ENCODE results near the gene HNF4A. TPM values are rescaled to one million over a fixed set of nuclear protein-coding genes. Genes with fewer than 3 reads are reported as not detected.

HNF4A gene
- polyA plus RNA-seq, 3 donors from 2014 or later = not detected

- no peak overlapping the region for H3K4me3 Mint-ChIP-seq
These were observed 46.4 kb downstream of the HNF4A start for GRCh38 chr20:44401770-44402390.

GRCh38 chr20:44402391-44403193, 47.1 kb downstream of the HNF4A start:
- Mint-ChIP-seq H3K9me3 (no peaks in the 10 kb centered on the region), H3K36me3 (no peaks in the 10 kb centered on the region), H3K4me3 (no peak overlapping the region), H3K27me3 (ENCODE audit: low read depth in 3 of 3) (peaks cover 4 to 7% (median 5%) of the 10 kb centered on the region in 3 donors), H3K27ac (no peak overlapping the region), H3K4me1 (no peaks in the 10 kb centered on the region)
- DNase-seq = no peak

More at GRCh38 chr20:44401770-44402390, 46.4 kb downstream of the HNF4A start:
- Mint-ChIP-seq H3K27ac (no peak overlapping the region), H3K9me3 (no peaks in the 10 kb centered on the region), H3K27me3 (ENCODE audit: low read depth in 3 of 3) (peaks cover 4 to 7% (median 5%) of the 10 kb centered on the region in 3 donors), H3K36me3 (no peaks in the 10 kb centered on the region), H3K4me1 (no peaks in the 10 kb centered on the region)
- no peak for DNase-seq

GRCh38 chr20:44403194-44404112, 48.0 kb downstream of the HNF4A start:
- no peak for DNase-seq

GRCh38 chr20:44404204-44405181, 49.0 kb downstream of the HNF4A start:
- no peak for DNase-seq
- Mint-ChIP-seq H3K36me3 (no peaks in the 10 kb centered on the region), H3K4me1 (no peaks in the 10 kb centered on the region), H3K4me3 (no peak overlapping the region), H3K9me3 (no peaks in the 10 kb centered on the region), H3K27me3 (ENCODE audit: low read depth in 3 of 3) (peaks cover 3 to 6% (median 4%) of the 10 kb centered on the region in 3 donors), H3K27ac (peak overlapping the region in 1 of 6 donors; percentile 64)

More at GRCh38 chr20:44403194-44404112, 48.0 kb downstream of the HNF4A start:
- Mint-ChIP-seq H3K9me3 (no peaks in the 10 kb centered on the region), H3K27me3 (ENCODE audit: low read depth in 3 of 3) (peaks cover 3 to 7% (median 4%) of the 10 kb centered on the region in 3 donors), H3K4me3 (no peak overlapping the region), H3K4me1 (no peaks in the 10 kb centered on the region), H3K36me3 (no peaks in the 10 kb centered on the region), H3K27ac (no peak overlapping the region)

GRCh38 chr20:44405257-44405656, 49.8 kb downstream of the HNF4A start:
- H3K36me3 Mint-ChIP-seq = no peaks in the 10 kb centered on the region
- no peaks in the 10 kb centered on the region for H3K9me3 Mint-ChIP-seq
- H3K4me3 Mint-ChIP-seq = no peak overlapping the region
- H3K27me3 Mint-ChIP-seq (ENCODE audit: low read depth in 3 of 3) = peaks cover 3 to 5% (median 4%) of the 10 kb centered on the region in 3 donors
- no peak overlapping the region for H3K27ac Mint-ChIP-seq
- DNase-seq = no peak
- no peaks in the 10 kb centered on the region for H3K4me1 Mint-ChIP-seq

- no peak overlapping the region for H3K27ac Mint-ChIP-seq
- no peak for DNase-seq
- peaks cover 0 to 5% (median 3%) of the 10 kb centered on the region in 3 donors for H3K27me3 Mint-ChIP-seq (ENCODE audit: low read depth in 3 of 3)
- no peaks in the 10 kb centered on the region for H3K36me3 Mint-ChIP-seq
- no peaks in the 10 kb centered on the region for H3K9me3 Mint-ChIP-seq
- no peak overlapping the region for H3K4me3 Mint-ChIP-seq
- H3K4me1 Mint-ChIP-seq = no peaks in the 10 kb centered on the region
These were observed 50.5 kb downstream of the HNF4A start for GRCh38 chr20:44405785-44406571.

GRCh38 chr20:44406572-44407137, 51.2 kb downstream of the HNF4A start:
- peaks cover 0 to 5% (median 3%) of the 10 kb centered on the region in 3 donors for H3K27me3 Mint-ChIP-seq (ENCODE audit: low read depth in 3 of 3)
- no peaks in the 10 kb centered on the region for H3K9me3 Mint-ChIP-seq
- H3K36me3 Mint-ChIP-seq = no peaks in the 10 kb centered on the region
- no peak overlapping the region for H3K4me3 Mint-ChIP-seq
- peak overlapping the region in 1 of 6 donors; percentile 17 for H3K27ac Mint-ChIP-seq
- no peaks in the 10 kb centered on the region for H3K4me1 Mint-ChIP-seq
- no peak for DNase-seq

- H3K4me1 Mint-ChIP-seq = no peaks in the 10 kb centered on the region
- no peak overlapping the region for H3K27ac Mint-ChIP-seq
These were observed 52.1 kb downstream of the HNF4A start for GRCh38 chr20:44407402-44408184.

GRCh38 chr20:44409132-44409600, 53.7 kb downstream of the HNF4A start:
- H3K27me3 Mint-ChIP-seq (ENCODE audit: low read depth in 3 of 3) = peaks cover 2 to 3% (median 3%) of the 10 kb centered on the region in 3 donors
- no peaks in the 10 kb centered on the region for H3K36me3 Mint-ChIP-seq
- H3K9me3 Mint-ChIP-seq = no peaks in the 10 kb centered on the region
- H3K4me3 Mint-ChIP-seq = no peak overlapping the region
- no peak overlapping the region for H3K27ac Mint-ChIP-seq
- DNase-seq = no peak
- H3K4me1 Mint-ChIP-seq = no peaks in the 10 kb centered on the region

More at GRCh38 chr20:44407402-44408184, 52.1 kb downstream of the HNF4A start:
- no peaks in the 10 kb centered on the region for H3K36me3 Mint-ChIP-seq
- no peak for DNase-seq
- no peak overlapping the region for H3K4me3 Mint-ChIP-seq
- H3K27me3 Mint-ChIP-seq (ENCODE audit: low read depth in 3 of 3) = peaks cover 2 to 3% (median 3%) of the 10 kb centered on the region in 3 donors
- H3K9me3 Mint-ChIP-seq = no peaks in the 10 kb centered on the region

- no peaks in the 10 kb centered on the region for H3K4me1 Mint-ChIP-seq
- no peaks in the 10 kb centered on the region for H3K36me3 Mint-ChIP-seq
- H3K4me3 Mint-ChIP-seq = no peak overlapping the region
- DNase-seq = no peak
- H3K27me3 Mint-ChIP-seq (ENCODE audit: low read depth in 3 of 3) = peaks cover 0 to 4% (median 2%) of the 10 kb centered on the region in 3 donors
- no peak overlapping the region for H3K27ac Mint-ChIP-seq
- no peaks in the 10 kb centered on the region for H3K9me3 Mint-ChIP-seq
These were observed 55.1 kb downstream of the HNF4A start for GRCh38 chr20:44410583-44411019.

- H3K27ac Mint-ChIP-seq = no peak overlapping the region
- H3K4me1 Mint-ChIP-seq = no peaks in the 10 kb centered on the region
- H3K4me3 Mint-ChIP-seq = no peak overlapping the region
- H3K27me3 Mint-ChIP-seq (ENCODE audit: low read depth in 3 of 3) = peaks cover 0 to 4% (median 0%) of the 10 kb centered on the region in 3 donors
- no peak for DNase-seq
- H3K36me3 Mint-ChIP-seq = no peaks in the 10 kb centered on the region
- H3K9me3 Mint-ChIP-seq = no peaks in the 10 kb centered on the region
These were observed 55.7 kb downstream of the HNF4A start for GRCh38 chr20:44411020-44411756.
